GM12891 (cell line): ENCODE measurements around the gene SPACA4.

Source experiments
- DNase-seq: peaks from one replicate; pipeline ENCODE4 v3.0.0; 2011; ENCODE audit warnings: low spot score; ENCODE audit not compliant: insufficient read length
- FAIRE-seq: peaks from 2 replicates; lab custom pipeline; 2011; peaks lifted over from hg19 to GRCh38; lab: Jason Lieb, UNC
- PAX5 ChIP-seq: IDR thresholded peaks from 2 replicates; pipeline ENCODE4 v1.6.1; 2011; ENCODE audit warnings: low read length, moderate library complexity, mild to moderate bottlenecking; ENCODE audit not compliant: insufficient read depth, severe bottlenecking
- POLR2A ChIP-seq: IDR thresholded peaks from 2 replicates; pipeline ENCODE4 v1.6.1; 2011; ENCODE audit warnings: low read depth, low read length, control low read depth
- POLR2AphosphoS5 ChIP-seq: IDR thresholded peaks from 2 replicates; pipeline ENCODE4 v1.6.1; 2011; ENCODE audit warnings: low read depth, low read length, control low read depth
- POU2F2 ChIP-seq: IDR thresholded peaks from 2 replicates; pipeline ENCODE4 v1.6.1; 2011; ENCODE audit warnings: low read depth, mild to moderate bottlenecking, control low read depth, low read length, moderate library complexity
- SPI1 ChIP-seq: IDR thresholded peaks from 2 replicates; pipeline ENCODE4 v1.6.1; 2011; ENCODE audit warnings: low read depth, low read length, control low read depth
- TAF1 ChIP-seq: IDR thresholded peaks from 2 replicates; pipeline ENCODE4 v1.6.1; 2011; ENCODE audit warnings: low read depth, low read length, control low read depth

The SPACA4 gene

DNA sequence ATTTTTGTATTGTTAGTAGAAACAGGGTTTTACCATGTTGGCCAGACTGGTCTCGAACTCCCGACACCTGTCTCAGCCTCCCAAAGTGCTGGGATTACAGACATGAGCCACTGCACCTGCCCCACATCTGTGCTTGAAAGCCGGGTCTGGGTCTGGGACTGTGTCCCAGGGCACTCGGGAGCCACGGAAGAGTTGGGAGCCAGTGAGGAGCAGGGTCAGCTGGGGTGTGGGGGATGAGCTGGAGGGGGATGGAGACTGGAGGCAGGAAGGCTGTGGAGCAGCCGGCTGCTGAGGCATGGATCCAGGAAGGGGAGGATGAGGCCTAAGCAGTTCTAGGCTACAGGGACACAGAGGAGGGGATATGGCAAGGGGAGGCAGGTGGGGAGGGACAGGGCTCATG, 10.7 kb upstream of the SPACA4 start:
- TF ChIP-seq SPI1: no peak
- no peak for TF ChIP-seq POLR2AphosphoS5
- no peak for TF ChIP-seq PAX5
- no peak for TF ChIP-seq POLR2A
- no peak for TF ChIP-seq POU2F2
- no peak for TF ChIP-seq TAF1
- no peak for DNase-seq
- FAIRE-seq: no peak

DNA sequence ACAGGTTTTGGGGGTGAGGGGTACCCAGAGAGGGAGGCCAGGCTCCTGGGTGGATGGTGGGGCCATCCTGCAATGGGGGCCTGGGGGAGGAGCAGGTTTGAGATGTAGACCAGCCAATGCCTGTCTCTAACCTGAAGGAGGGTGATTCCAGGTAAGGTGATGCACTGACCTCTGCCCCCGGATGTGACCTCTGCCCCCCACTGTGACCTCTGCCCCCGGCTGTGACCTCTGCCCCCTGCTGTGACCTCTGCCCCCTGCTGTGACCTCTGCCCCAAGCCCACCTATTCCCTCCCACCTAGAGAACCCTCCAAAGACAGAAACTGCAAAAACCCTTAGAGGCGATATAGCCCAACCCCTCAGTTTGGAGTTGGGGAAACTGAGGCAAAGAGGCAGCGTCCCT, 10.3 kb upstream of the SPACA4 start:
- no peak for DNase-seq
- FAIRE-seq: no peak
- no peak for TF ChIP-seq POLR2AphosphoS5
- no peak for TF ChIP-seq POU2F2
- TF ChIP-seq PAX5: no peak
- no peak for TF ChIP-seq SPI1
- no peak for TF ChIP-seq POLR2A
- TF ChIP-seq TAF1: no peak

DNA sequence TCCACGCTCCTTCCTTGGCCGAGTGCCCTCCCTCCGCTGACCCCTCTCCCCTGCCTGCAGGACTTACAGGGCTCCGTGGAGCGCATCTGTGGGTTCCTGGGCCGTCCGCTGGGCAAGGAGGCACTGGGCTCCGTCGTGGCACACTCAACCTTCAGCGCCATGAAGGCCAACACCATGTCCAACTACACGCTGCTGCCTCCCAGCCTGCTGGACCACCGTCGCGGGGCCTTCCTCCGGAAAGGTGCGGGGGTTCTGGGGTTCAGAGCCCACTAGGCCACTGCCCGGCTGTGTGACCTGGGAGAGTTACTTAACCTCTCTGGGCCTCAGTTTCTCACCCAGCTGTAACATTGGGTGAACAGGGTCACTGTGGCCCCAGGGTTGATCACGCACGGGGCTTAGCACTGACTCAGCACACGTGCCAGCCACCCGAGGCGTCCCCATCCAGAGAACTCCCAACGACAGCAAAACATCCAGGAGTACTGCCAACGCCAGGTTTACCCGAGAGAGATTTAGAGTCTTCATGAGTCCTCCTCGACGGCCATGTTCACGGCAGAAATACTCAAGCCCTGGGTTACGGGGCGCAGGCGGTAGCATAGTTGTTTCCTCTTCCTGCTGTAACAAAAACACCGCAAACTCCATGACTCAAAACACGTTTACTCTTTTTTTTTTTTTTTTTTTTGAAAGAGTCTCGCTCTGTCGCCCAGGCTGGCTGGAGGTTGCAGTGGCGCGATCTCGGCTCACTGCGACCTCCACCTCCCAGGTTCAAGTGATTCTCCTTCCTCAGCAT, 9.7 kb upstream of the SPACA4 start:
- no peak for DNase-seq
- FAIRE-seq: no peak
- TF ChIP-seq SPI1: no peak
- TF ChIP-seq POLR2AphosphoS5: no peak
- no peak for TF ChIP-seq PAX5
- TF ChIP-seq POU2F2: no peak
- TF ChIP-seq TAF1: no peak
- TF ChIP-seq POLR2A: no peak

DNA sequence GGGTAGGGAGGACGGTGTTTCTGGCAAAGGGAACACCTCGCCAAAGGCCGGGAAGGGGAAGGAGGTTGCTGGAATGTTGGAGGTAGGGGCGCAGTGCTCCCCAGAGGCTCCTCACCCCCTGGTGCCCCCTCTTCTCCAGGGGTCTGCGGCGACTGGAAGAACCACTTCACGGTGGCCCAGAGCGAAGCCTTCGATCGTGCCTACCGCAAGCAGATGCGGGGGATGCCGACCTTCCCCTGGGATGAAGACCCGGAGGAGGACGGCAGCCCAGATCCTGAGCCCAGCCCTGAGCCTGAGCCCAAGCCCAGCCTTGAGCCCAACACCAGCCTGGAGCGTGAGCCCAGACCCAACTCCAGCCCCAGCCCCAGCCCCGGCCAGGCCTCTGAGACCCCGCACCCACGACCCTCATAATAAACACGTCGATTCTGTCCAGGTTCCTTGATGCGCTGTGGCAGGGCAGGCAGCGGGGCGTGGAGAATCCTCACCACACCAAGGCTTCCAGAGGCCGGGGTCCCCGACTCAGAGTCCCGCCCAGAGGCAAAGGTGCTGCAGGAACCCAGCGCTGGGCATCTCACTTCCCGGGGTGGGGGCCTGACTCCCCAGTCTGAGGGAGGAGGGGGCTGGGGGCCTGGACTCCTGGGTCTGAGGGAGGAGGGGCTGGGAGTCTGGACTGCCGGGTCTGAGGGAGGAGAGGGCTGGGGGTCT, 7.4 kb upstream of the SPACA4 start:
- no peak for TF ChIP-seq POLR2AphosphoS5
- TF ChIP-seq SPI1: no peak
- no peak for TF ChIP-seq PAX5
- no peak for TF ChIP-seq POLR2A
- no peak for TF ChIP-seq TAF1
- TF ChIP-seq POU2F2: no peak
- FAIRE-seq: no peak
- DNase-seq: no peak

DNA sequence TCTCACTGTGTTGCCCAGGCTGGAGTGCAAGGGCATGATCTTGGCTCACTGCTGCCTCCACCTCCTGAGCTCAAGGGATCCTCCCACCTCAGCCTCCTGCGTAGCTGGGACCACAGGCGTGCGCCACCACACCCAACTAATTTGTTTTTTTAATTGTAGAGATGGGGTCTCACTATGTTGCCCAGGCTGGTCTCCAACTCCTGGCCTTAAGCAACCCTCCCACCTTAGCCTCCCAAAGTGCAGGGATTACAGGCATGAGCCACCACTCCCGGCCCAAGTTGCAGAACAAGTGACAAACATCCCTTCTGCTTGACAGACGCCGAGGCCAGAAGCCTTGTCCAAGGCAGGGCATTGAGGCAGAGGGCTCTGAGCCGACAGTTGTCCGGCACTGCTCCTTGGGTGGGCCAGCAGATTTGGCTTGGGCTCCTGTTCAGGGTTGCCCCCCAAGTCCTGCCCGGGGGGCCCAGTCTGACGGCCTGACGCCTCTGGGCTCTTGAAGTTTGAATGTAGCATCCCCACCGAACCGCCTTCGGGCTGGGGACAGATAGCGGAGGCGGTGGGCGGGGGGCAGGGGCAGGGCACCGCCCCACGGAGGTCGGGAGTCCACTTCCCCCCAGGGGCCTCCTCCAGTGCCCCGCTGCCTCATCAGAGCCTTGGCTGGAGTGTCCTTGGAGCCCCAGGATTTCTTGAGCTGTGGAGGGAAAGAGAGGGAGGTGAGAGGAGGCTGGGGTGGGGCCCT, 5.7 kb upstream of the SPACA4 start:
- FAIRE-seq (no peak), DNase-seq (no peak)
- no peak for TF ChIP-seq POU2F2
- TF ChIP-seq POLR2AphosphoS5: no peak
- TF ChIP-seq SPI1: no peak
- no peak for TF ChIP-seq PAX5
- no peak for TF ChIP-seq POLR2A
- no peak for TF ChIP-seq TAF1

DNA sequence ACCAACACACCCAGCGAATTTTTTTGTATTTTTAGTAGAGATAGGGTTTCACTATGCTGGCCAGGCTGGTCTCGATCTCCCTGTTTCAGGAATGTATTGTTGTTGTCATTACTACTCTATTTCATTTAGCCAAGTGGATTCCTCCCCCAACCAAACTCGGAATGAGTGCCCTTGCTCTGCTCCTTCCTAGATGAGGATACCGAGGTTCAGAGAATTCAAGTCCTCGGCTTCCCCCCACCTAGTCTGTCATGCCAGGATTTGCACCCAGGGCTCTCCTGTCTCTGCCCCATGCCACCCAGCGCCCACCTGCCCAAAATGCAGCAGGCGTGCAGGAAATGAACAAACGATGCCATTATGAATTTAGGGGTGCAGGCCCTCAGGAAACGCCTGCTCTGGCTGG, 3.5 kb upstream of the SPACA4 start:
- DNase-seq: no peak
- TF ChIP-seq SPI1 (no peak), POLR2AphosphoS5 (no peak), POU2F2 (no peak)
- FAIRE-seq: no peak

DNA sequence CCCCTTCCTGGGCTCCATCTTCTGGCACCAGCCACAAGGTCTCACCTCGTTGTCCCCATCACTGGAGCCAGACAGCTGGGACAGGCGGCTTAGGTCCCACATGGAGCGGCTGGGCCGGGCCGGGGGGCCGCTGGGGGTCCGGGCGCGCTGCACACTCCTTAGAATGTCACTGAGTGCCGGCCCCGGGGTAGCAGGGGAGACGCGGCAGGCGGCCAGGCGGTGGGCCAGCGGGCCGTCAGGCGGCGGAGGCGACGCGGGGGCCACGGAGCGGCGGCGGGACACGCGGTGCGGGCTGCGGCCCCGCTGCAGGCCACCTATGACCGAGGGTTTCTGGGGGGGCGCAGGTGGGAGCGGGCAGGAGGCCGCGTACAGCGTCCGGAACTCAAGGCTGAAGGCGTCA, 3.1 kb upstream of the SPACA4 start:
- no peak for DNase-seq
- FAIRE-seq: no peak
- TF ChIP-seq TAF1 (no peak), POLR2AphosphoS5 (no peak), PAX5 (no peak), POLR2A (no peak), POU2F2 (no peak), SPI1 (no peak)

DNA sequence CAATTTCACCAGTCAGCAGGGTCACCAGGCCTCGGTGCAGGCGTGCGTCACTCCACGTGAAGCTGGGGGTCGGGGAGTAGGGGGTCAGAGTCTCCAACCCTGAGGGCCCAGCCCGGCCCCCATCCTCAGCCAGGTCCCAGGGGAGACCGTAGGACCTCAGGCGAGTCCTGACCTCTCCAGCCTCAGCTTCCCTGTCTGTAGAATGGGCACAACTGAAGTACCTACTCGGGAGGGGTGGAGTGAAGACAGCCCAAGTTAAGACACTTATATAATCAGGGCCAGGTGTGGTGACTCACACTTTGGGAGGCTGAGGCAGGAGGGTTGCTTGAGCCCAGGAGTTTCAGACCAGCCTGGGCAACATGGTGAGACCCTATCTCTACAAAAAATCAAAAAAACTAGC, 2.7 kb upstream of the SPACA4 start:
- no peak for FAIRE-seq
- TF ChIP-seq POLR2A (no peak), POLR2AphosphoS5 (no peak), PAX5 (no peak), SPI1 (no peak), POU2F2 (no peak), TAF1 (no peak)
- no peak for DNase-seq

DNA sequence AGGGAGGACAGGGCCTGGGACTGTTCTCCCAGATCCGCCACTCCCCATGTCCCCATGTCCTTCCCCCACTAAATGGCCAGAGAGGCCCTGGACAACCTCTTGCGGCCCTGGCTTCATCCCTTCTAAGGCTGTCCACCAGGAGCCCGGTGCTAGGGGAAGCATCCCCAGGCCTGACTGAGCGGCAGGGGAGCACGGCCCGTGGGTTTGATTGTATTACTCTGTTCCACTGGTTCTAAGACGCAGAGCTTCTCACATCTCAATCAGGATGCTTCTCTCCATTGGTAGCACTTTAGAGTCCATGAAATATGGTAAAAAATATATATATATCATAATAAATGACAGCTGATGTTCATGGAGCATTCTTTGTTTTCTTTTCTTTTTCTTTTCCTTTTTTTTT, 815 bp downstream of the SPACA4 start:
- DNase-seq (no peak), FAIRE-seq (no peak)
- TF ChIP-seq PAX5 (no peak), POLR2A (no peak), POLR2AphosphoS5 (no peak), SPI1 (no peak), POU2F2 (no peak), TAF1 (no peak)
